Activated CD4-positive, CD25-positive, alpha-beta regulatory T cell treated with anti-CD3 and anti-CD28 coated beads, Interleukin-2, amount 50 U/mL, for 72 hours (primary cell): ENCODE data around the gene DSCAML1.
"Not testable (repeated sequence)": the region's sequence is repeated elsewhere in the genome, so short reads cannot be mapped to it uniquely, and the experiment has no call there.

ENCODE experiments used
- DNase-seq: peaks from one replicate; pipeline ENCODE4 v3.0.0; 2021

Gene DSCAML1

GRCh38 chr11:117819096-117820040 is 22.4 kb upstream of the DSCAML1 start:
- DNase-seq, result no peak

- peak; percentile 57 for DNase-seq
Observed at GRCh38 chr11:117818041-117818873, 21.2 kb upstream of the DSCAML1 start.

- peak; percentile 92 for DNase-seq
Observed at GRCh38 chr11:117817368-117818040, 20.5 kb upstream of the DSCAML1 start.

- no peak for DNase-seq
Observed at GRCh38 chr11:117816846-117817367, 19.9 kb upstream of the DSCAML1 start.

GRCh38 chr11:117816151-117816741 is 19.2 kb upstream of the DSCAML1 start:
- no peak for DNase-seq

- DNase-seq, result peak; percentile 62
Observed at GRCh38 chr11:117815262-117815803, 18.3 kb upstream of the DSCAML1 start.

GRCh38 chr11:117814766-117815261 is 17.8 kb upstream of the DSCAML1 start:
- peak; percentile 79 for DNase-seq

GRCh38 chr11:117814204-117814765 is 17.3 kb upstream of the DSCAML1 start:
- DNase-seq, result no peak

- DNase-seq, result not testable (repeated sequence)
Observed at GRCh38 chr11:117810056-117810451, 13.0 kb upstream of the DSCAML1 start.

GRCh38 chr11:117809236-117810055 is 12.4 kb upstream of the DSCAML1 start:
- no peak for DNase-seq

- no peak for DNase-seq
Observed at GRCh38 chr11:117808784-117809183, 11.8 kb upstream of the DSCAML1 start.

- DNase-seq, result peak; percentile 81
Observed at GRCh38 chr11:117807482-117808327, 10.7 kb upstream of the DSCAML1 start.

- no peak for DNase-seq
Observed at GRCh38 chr11:117806846-117807245, 9.8 kb upstream of the DSCAML1 start.

GRCh38 chr11:117805045-117805444 is 8.0 kb upstream of the DSCAML1 start:
- DNase-seq, result no peak

GRCh38 chr11:117803896-117804295 is 6.9 kb upstream of the DSCAML1 start:
- DNase-seq, result no peak

- no peak for DNase-seq
Observed at GRCh38 chr11:117799634-117800033, 2.6 kb upstream of the DSCAML1 start.

- no peak for DNase-seq
Observed at GRCh38 chr11:117796456-117796871, 552 bp downstream of the DSCAML1 start.

- no peak for DNase-seq
Observed at GRCh38 chr11:117795638-117796455, 1.2 kb downstream of the DSCAML1 start.
